GM12892 (cell line): ENCODE measurements around the gene PTPRN2.

Experiments
- POLR2A ChIP-seq: IDR thresholded peaks from 2 replicates; pipeline ENCODE4 v1.6.1; 2011; ENCODE audit warnings: low read depth, low read length, control low read depth
- POLR2AphosphoS5 ChIP-seq: IDR thresholded peaks from 2 replicates; pipeline ENCODE4 v1.6.1; 2011; ENCODE audit warnings: low read depth, low read length, control low read depth

GRCh38 chr7:157855016-157855415, 732.6 kb downstream of the PTPRN2 start:
- TF ChIP-seq POLR2A (no peak), POLR2AphosphoS5 (no peak)
